Epithelial cell of prostate (primary cell): ENCODE measurements around the gene TNS3.

Experiments
- DNase-seq: peaks from one replicate; pipeline ENCODE4 v3.0.0-alpha.2; 2011; ENCODE audit warnings: low read depth, low spot score
- H3K27ac ChIP-seq: fragments of 450-650 bp; 2 replicates; pipeline ENCODE4 v1.5.1; 2017; ENCODE audit warnings: mild to moderate bottlenecking

The TNS3 gene

GRCh38 chr7:47284691-47285635 is 296.9 kb downstream of the TNS3 start:
- DNase-seq, result no peak
- no peak overlapping the region for H3K27ac ChIP-seq

- DNase-seq, result peak; percentile 58
- no peak overlapping the region for H3K27ac ChIP-seq
These were observed 298.3 kb downstream of the TNS3 start for GRCh38 chr7:47283497-47284131.

GRCh38 chr7:47282790-47283496 is 299.0 kb downstream of the TNS3 start:
- H3K27ac ChIP-seq, result no peak overlapping the region
- DNase-seq, result no peak

- no peak overlapping the region for H3K27ac ChIP-seq
- no peak for DNase-seq
These were observed 299.8 kb downstream of the TNS3 start for GRCh38 chr7:47281966-47282643.

GRCh38 chr7:47281161-47281560 is 300.8 kb downstream of the TNS3 start:
- DNase-seq, result no peak
- H3K27ac ChIP-seq, result no peak overlapping the region

GRCh38 chr7:47280114-47280513 is 301.8 kb downstream of the TNS3 start:
- no peak overlapping the region for H3K27ac ChIP-seq
- DNase-seq, result no peak

GRCh38 chr7:47278043-47278442 is 303.9 kb downstream of the TNS3 start:
- no peak overlapping the region for H3K27ac ChIP-seq
- DNase-seq, result no peak

GRCh38 chr7:47277321-47277781 is 304.6 kb downstream of the TNS3 start:
- no peak overlapping the region for H3K27ac ChIP-seq
- DNase-seq, result no peak

- H3K27ac ChIP-seq, result no peak overlapping the region
- no peak for DNase-seq
These were observed 307.7 kb downstream of the TNS3 start for GRCh38 chr7:47273974-47274766.

- no peak overlapping the region for H3K27ac ChIP-seq
- no peak for DNase-seq
These were observed 308.8 kb downstream of the TNS3 start for GRCh38 chr7:47273088-47273487.

- no peak overlapping the region for H3K27ac ChIP-seq
- DNase-seq, result no peak
These were observed 310.2 kb downstream of the TNS3 start for GRCh38 chr7:47271749-47272148.

GRCh38 chr7:47268851-47269836 is 312.8 kb downstream of the TNS3 start:
- DNase-seq, result no peak
- no peak overlapping the region for H3K27ac ChIP-seq

GRCh38 chr7:47267346-47267745 is 314.6 kb downstream of the TNS3 start:
- DNase-seq, result no peak
- no peak overlapping the region for H3K27ac ChIP-seq

- no peak overlapping the region for H3K27ac ChIP-seq
- DNase-seq, result no peak
These were observed 315.1 kb downstream of the TNS3 start for GRCh38 chr7:47266799-47267198.

- no peak overlapping the region for H3K27ac ChIP-seq
- DNase-seq, result no peak
These were observed 315.7 kb downstream of the TNS3 start for GRCh38 chr7:47266131-47266706.

GRCh38 chr7:47265621-47266020 is 316.3 kb downstream of the TNS3 start:
- DNase-seq, result no peak
- H3K27ac ChIP-seq, result no peak overlapping the region

- DNase-seq, result no peak
- H3K27ac ChIP-seq, result no peak overlapping the region
These were observed 317.8 kb downstream of the TNS3 start for GRCh38 chr7:47264021-47264651.

- no peak for DNase-seq
- H3K27ac ChIP-seq, result no peak overlapping the region
These were observed 319.0 kb downstream of the TNS3 start for GRCh38 chr7:47262881-47263280.
